K562 (cell line): ENCODE results near the gene DXO. TPM values are rescaled to one million over a fixed set of nuclear protein-coding genes. Genes with fewer than 3 reads are reported as not detected.
A peak's percentile ranks its signal among the peaks of the same experiment; 100 is the strongest.

Source experiments
- ATAC-seq: fragments of 200-7000 bp; cut with Tn5 transposase; 3 replicates; pipeline ENCODE4 v1.9.1; 2020; ENCODE audit warnings: moderate library complexity
- BruUV-seq: library from RNA; stranded (reverse); fragments of 400-500 nt; replicated peaks from 2 replicates; lab custom pipeline; 2021; lab: Mats Ljungman, UMichigan
- CTCF ChIA-PET: fragments of 300-600 bp; formaldehyde crosslinking; extraction: SDS; loops from one replicate; lab custom pipeline; 2021; ENCODE audit warnings: low intra/inter-chr PET ratio; lab: Yijun Ruan, JAX
- POLR2A ChIA-PET: fragments of 300-600, 350-650 bp; sonication (Branson Sonifier 250); formaldehyde crosslinking; extraction: SDS; loops from one replicate; lab custom pipeline; 2021; ENCODE audit warnings: antibody characterized with exemption, inconsistent platforms; lab: Yijun Ruan, JAX
- DNase-seq, 4 experiments: peaks; one replicate each; pipeline versions ENCODE4 v3.0.0 to v3.0.0-alpha.2; 2011 to 2018; ENCODE audit warnings: low spot score in 3 of 4, mixed read lengths in 3 of 4; ENCODE audit errors: extremely low read depth in 1 of 4
- FAIRE-seq: peaks from 2 replicates; lab custom pipeline; 2011; peaks lifted over from hg19 to GRCh38; lab: Jason Lieb, UNC
- H2AFZ ChIP-seq: 2 replicates; pipeline ENCODE4 v1.6.0; 2011; ENCODE audit warnings: low read depth, low read length, control low read depth, inconsistent platforms
- H3K27ac ChIP-seq: fragments of 200-600 bp; 3 replicates; pipeline ENCODE4 v1.8.0; 2011; ENCODE audit warnings: low read depth, mild to moderate bottlenecking, control low read depth, inconsistent platforms, low read length, moderate library complexity, mixed read lengths; ENCODE audit errors: extremely low read depth
- H3K27me3 ChIP-seq, 2 experiments: fragments of 300-600 bp in 1 of 2; 2 replicates in 1 of 2; 3 replicates in 1 of 2; pipeline versions ENCODE4 v1.6.0 to v1.8.0; 2011; ENCODE audit warnings: inconsistent platforms in 2 of 2, low read length in 2 of 2, mild to moderate bottlenecking in 1 of 2, mixed read lengths in 1 of 2, moderate library complexity in 1 of 2; ENCODE audit not compliant: control insufficient read depth in 2 of 2, insufficient read depth in 2 of 2
- H3K36me3 ChIP-seq: fragments of 300-600 bp; 3 replicates; pipeline ENCODE4 v1.8.0; 2011; ENCODE audit warnings: mild to moderate bottlenecking, low read length, inconsistent platforms; ENCODE audit not compliant: control insufficient read depth, insufficient read depth
- H3K4me1 ChIP-seq, 2 experiments: fragments of 200-600 bp in 1 of 2; replicated peaks in 1 of 2; 2 replicates in 1 of 2; 3 replicates in 1 of 2; pipeline versions ENCODE4 v1.5.1 to v1.8.0; 2011; ENCODE audit warnings: inconsistent platforms in 2 of 2, low read length in 2 of 2, mild to moderate bottlenecking in 1 of 2, mixed read lengths in 1 of 2, moderate library complexity in 1 of 2; ENCODE audit not compliant: control insufficient read depth in 2 of 2, insufficient read depth in 2 of 2
- H3K4me2 ChIP-seq: 2 replicates; pipeline ENCODE4 v1.6.1; 2011; ENCODE audit warnings: low read length, control low read depth, inconsistent platforms, mixed read lengths; ENCODE audit not compliant: insufficient read depth
- H3K4me3 ChIP-seq: fragments of 200-600 bp; sonication (generic), shearing (Covaris generic); 2 replicates; pipeline ENCODE4 v1.5.1; 2016; ENCODE audit warnings: control low read depth, inconsistent platforms
- H3K79me2 ChIP-seq: fragments of 200-600 bp; 3 replicates; pipeline ENCODE4 v1.8.0; 2011; ENCODE audit warnings: low read length, inconsistent platforms; ENCODE audit not compliant: control insufficient read depth, insufficient read depth
- H3K9ac ChIP-seq, 2 experiments: 2 replicates each; pipeline versions ENCODE4 v1.6.0 to v1.6.1; 2011; ENCODE audit warnings: low read depth in 2 of 2, low read length in 2 of 2, control low read depth in 1 of 2, inconsistent platforms in 1 of 2, mild to moderate bottlenecking in 1 of 2, mixed read lengths in 1 of 2; ENCODE audit not compliant: insufficient read depth in 1 of 2
- H3K9me1 ChIP-seq: one replicate; pipeline ENCODE4 v1.6.0; 2011; ENCODE audit warnings: inconsistent platforms, mild to moderate bottlenecking, low read length, moderate library complexity; ENCODE audit not compliant: control insufficient read depth, insufficient read depth
- H3K9me3 ChIP-seq: replicated peaks from 2 replicates; pipeline ENCODE4 v1.5.1; 2011; ENCODE audit warnings: low read depth, low read length, inconsistent platforms; ENCODE audit not compliant: control insufficient read depth, insufficient read depth
- H4K20me1 ChIP-seq: replicated peaks from 2 replicates; pipeline ENCODE4 v1.6.1; 2011; ENCODE audit warnings: low read length, inconsistent platforms, mixed read lengths; ENCODE audit not compliant: control insufficient read depth, insufficient read depth
- CLOCK ChIP-seq: fragments of 250-450 bp; sonication (Bioruptor Pico); IDR thresholded peaks from 2 replicates; pipeline ENCODE4 v1.4.0; 2020; ENCODE audit warnings: mild to moderate bottlenecking, moderate library complexity, borderline replicate concordance
- CREB1 ChIP-seq, 2 experiments: sonication (generic) in 1 of 2; formaldehyde crosslinking in 1 of 2; IDR thresholded peaks; 2 replicates each; pipeline versions ENCODE4 v1.6.1 to v1.8.0; 2012 to 2022; ENCODE audit warnings: inconsistent platforms in 1 of 2, mild to moderate bottlenecking in 1 of 2, missing genetic modification reagents in 1 of 2, moderate library complexity in 1 of 2
- POLR2G ChIP-seq: fragments of 200-400 bp; formaldehyde crosslinking; IDR thresholded peaks from 2 replicates; pipeline ENCODE4 v1.6.1; 2017; ENCODE audit warnings: low read depth, mild to moderate bottlenecking, antibody characterized with exemption, low read length, moderate library complexity
- RBFOX2 ChIP-seq: fragments of 200-400 bp; formaldehyde crosslinking; IDR thresholded peaks from 2 replicates; pipeline ENCODE4 v1.6.1; 2017; ENCODE audit warnings: low read depth, mild to moderate bottlenecking, low read length, moderate library complexity
- ZBTB5 ChIP-seq: fragments of 450-650 bp; IDR thresholded peaks from 2 replicates; pipeline ENCODE4 v1.6.1; 2017; ENCODE audit warnings: antibody characterized with exemption
- ZFPM2 ChIP-seq: fragments of 250-450 bp; sonication (Bioruptor Pico); IDR thresholded peaks from 2 replicates; pipeline ENCODE4 v1.5.1; 2022; ENCODE audit warnings: mild to moderate bottlenecking
- WGBS: fragments of 100-300 bp; shearing (Covaris generic); methylation state at CpG from one replicate; pipeline ENCODE4 v1.1.6; 2016; ENCODE audit warnings: low coverage, mixed read lengths; ENCODE audit not compliant: insufficient coverage; ENCODE audit errors: missing lambda C conversion rate; 5-methylcytosine and 5-hydroxymethylcytosine counted together
- in situ Hi-C: fragments of 300-500 bp; cut with MboI; formaldehyde crosslinking; loops from 4 replicates; pipeline ENCODE4 v1.15.0; 2018; ENCODE audit warnings: inconsistent platforms, mixed read lengths
- intact Hi-C: fragments of 100-400 bp; cut with micrococcal nuclease; formaldehyde crosslinking; loops from 2 replicates; pipeline ENCODE4 v1.14.2; 2022
- polyA plus RNA-seq, 8 experiments: library from polyadenylated mRNA; depleted of rRNA in 4 of 8; stranded (reverse) in 5 of 8; unstranded in 3 of 8; fragments of >200 nt; fragmentation: Nextera tagmentation in 2 of 8; fragmentation: Illumina TruSeq in 1 of 8; extraction: Ambion mirVana in 2 of 8; extraction: Trizol in 1 of 8; gene quantifications; 2 replicates each; pipeline versions ENCODE4 v1.2.1 to v1.2.3, GENCODE V29; 2011 to 2014; ENCODE audit warnings: inconsistent platforms in 1 of 8, missing spikeins in 1 of 8
- total RNA-seq, 7 experiments: library from RNA; depleted of rRNA in 6 of 7; stranded (reverse); fragments of >200 nt in 6 of 7; fragmentation: Illumina TruSeq in 2 of 7; extraction: Trizol in 2 of 7; gene quantifications; 2 replicates each; pipeline versions ENCODE4 v1.2.1 to v1.2.3, GENCODE V29; 2011 to 2021; ENCODE audit warnings: low replicate concordance in 1 of 7

The DXO gene
- total and polyA plus RNA-seq, 9 of the 15 experiments (the other 6 are each of a cell fraction or from before 2014, with no cell fraction given): 6.4 to 35.1 (median 19.4) TPM

GRCh38 chr6:31966506-31966905 is 5.4 kb downstream of the DXO start (continued):
- no peak for TF ChIP-seq CLOCK (CRISPR knock-in tag)

GRCh38 chr6:31965700-31966099 is 6.2 kb downstream of the DXO start:
- Histone ChIP-seq H3K9me1 (no peaks in the 10 kb centered on the region), H3K27ac (no peak overlapping the region), H3K9ac (no peak overlapping the region), H3K4me1 (peaks cover 28 to 31% of the 10 kb centered on the region in 2 experiments; a peak in 4 of 5 replicates), H3K4me2 (no peak overlapping the region), H2AFZ (no peak overlapping the region), H3K4me3 (no peak overlapping the region), H3K79me2 (peaks cover 11% of the 10 kb centered on the region), H3K36me3 (peaks cover 98% of the 10 kb centered on the region), H4K20me1 (no peaks in the 10 kb centered on the region), H3K9me3 (no peaks in the 10 kb centered on the region), H3K27me3 (no peaks in the 10 kb centered on the region)
- ATAC-seq: no peak
- FAIRE-seq: no peak
- POLR2A ChIA-PET: no interaction called here
- no peak for DNase-seq
- 94% methylated on average over 13 of the region's 13 CpGs for WGBS
- TF ChIP-seq ZFPM2 (CRISPR knock-in tag) (no peak), RBFOX2 (peak; percentile 44; the same call in 1 of the 2 replicates), CREB1 (IDR thresholded peaks at IDR 0.05) (no peak), CREB1 (CRISPR knock-in tag; IDR thresholded peaks at IDR 0.05) (no peak), POLR2G (peak; percentile 36; the same call in 1 of the 2 replicates), ZBTB5 (no peak)
- intact Hi-C loops (no loop called here), in situ Hi-C loops (no loop called here)
- no TSS peak for BruUV-seq
- CTCF ChIA-PET: no interaction called here
